ENCODE measurements around the gene GPATCH2. TPM values are rescaled to one million over a fixed set of nuclear protein-coding genes. Genes with fewer than 3 reads are reported as not detected.

The GPATCH2 gene
- total RNA-seq, 2 experiments from 2014 or later = 10.0 to 11.9 TPM

DNA sequence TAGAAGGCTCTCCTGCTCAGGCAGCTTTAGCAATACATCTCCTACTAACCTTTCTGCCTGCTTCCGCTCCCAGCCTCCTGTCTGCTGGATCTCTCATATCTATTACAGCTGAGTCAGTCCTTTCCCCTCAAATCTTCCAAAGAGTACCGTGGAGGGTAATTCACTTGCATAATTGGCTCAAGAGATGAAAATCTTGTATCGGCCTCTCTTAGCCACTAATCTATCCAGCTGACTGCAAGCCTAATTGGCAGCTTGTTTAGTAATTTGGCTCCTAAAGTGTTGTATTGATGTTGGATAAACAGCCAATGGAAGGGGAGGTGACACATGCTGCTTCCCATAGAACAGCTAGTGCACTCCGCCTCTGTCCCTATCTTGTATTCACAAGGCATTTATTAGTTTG lies 195.7 kb downstream of the GPATCH2 start:
- ATAC-seq (ENCODE audit: low read depth) = no peak
- peaks cover 3% of the 10 kb centered on the region for H3K9me3 Mint-ChIP-seq
- H3K27me3 Mint-ChIP-seq = no peaks in the 10 kb centered on the region
- no peak overlapping the region for H3K4me3 Mint-ChIP-seq
- POLR2A ChIA-PET = no interaction called here
- H3K27ac Mint-ChIP-seq = no peak overlapping the region
- peaks cover 10% of the 10 kb centered on the region for H3K36me3 Mint-ChIP-seq
- no peaks in the 10 kb centered on the region for H3K4me1 Mint-ChIP-seq
- DNase-seq = no peak

DNA sequence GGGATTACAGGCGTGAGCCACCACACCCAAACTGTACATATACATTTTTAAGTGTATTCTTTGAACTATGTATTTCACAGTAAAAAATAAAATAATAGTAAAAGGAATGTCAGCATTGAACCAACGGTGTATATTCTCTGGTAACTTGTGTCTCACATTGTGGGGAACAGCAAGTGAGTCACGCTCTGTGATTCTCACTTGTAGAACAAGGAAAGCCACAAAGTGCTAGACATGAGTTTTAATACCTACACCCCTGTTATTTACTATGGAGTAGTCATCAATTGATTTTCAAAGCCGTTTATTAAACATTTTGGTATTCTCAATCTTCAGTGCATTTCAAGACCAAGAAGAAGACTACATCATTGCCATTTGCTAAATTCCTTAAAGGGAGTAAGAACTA lies 197.2 kb downstream of the GPATCH2 start:
- Mint-ChIP-seq H3K27ac (no peak overlapping the region), H3K4me1 (no peaks in the 10 kb centered on the region), H3K36me3 (peaks cover 7% of the 10 kb centered on the region), H3K4me3 (no peak overlapping the region), H3K9me3 (no peaks in the 10 kb centered on the region), H3K27me3 (no peaks in the 10 kb centered on the region)
- POLR2A ChIA-PET = no interaction called here
- DNase-seq (no peak), ATAC-seq (ENCODE audit: low read depth) (no peak)

DNA sequence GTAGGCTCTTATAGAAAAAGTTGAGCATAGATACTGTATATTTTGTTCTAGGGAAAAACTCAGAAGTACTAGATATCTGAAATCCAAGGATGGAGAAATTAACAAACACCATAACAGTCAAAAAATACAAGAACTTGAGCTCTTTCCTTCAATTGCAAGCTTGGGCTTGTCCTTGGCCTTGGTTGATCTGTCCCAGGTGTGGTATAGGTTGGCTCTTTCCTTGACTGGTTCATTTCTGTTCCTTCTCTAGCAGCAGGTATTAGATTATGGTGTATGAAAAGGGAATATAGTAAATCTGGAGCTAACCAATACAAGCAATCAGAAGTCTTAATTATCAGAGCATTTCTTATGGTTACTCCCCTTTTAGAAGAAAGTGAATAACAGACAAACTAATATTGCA lies 198.6 kb downstream of the GPATCH2 start:
- peaks cover 4% of the 10 kb centered on the region for H3K36me3 Mint-ChIP-seq
- H3K27me3 Mint-ChIP-seq = no peaks in the 10 kb centered on the region
- H3K9me3 Mint-ChIP-seq = no peaks in the 10 kb centered on the region
- no peak overlapping the region for H3K4me3 Mint-ChIP-seq
- no peaks in the 10 kb centered on the region for H3K4me1 Mint-ChIP-seq
- DNase-seq (no peak), ATAC-seq (ENCODE audit: low read depth) (no peak)
- POLR2A ChIA-PET = no interaction called here
- no peak overlapping the region for H3K27ac Mint-ChIP-seq

DNA sequence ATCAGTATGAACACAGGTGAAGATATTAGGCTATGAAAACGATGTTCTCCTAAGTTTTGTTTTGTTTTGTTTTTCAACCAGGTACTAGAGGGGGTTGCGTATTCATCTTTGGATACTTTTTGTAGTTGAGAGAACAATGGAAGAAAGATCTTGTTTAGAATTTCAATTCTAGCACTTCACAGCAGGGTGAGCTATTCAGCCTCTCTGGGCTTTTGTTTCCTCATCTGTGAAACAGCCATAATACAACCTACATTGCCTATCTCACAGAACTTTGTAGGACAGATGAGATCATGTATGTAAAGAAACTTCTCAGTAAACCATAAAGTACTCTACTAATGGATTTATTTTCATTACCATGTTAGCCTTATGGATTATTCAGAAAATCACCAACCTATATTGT lies 199.5 kb downstream of the GPATCH2 start:
- peaks cover 1% of the 10 kb centered on the region for H3K36me3 Mint-ChIP-seq
- POLR2A ChIA-PET = no interaction called here
- no peaks in the 10 kb centered on the region for H3K4me1 Mint-ChIP-seq

DNA sequence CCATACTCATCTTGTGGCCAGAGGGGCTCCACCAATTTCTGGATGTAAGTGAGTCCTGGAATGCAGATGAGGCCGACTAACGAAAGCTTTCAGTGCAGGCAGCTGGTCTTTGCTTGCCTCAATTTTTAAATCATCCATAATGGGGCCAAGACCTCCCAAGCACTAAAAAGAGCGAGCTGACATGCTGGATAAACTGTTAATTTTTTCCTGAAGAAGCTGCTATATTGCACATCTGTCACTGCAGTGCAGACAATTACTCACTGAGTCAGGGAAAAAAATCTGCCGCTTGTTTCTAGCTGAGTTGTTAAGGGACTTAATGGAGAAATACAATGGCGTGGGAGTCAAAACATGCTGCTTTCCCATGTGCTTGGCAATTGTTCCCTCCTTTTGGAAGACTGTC lies 205.5 kb downstream of the GPATCH2 start:
- H3K36me3 Mint-ChIP-seq = no peaks in the 10 kb centered on the region
- H3K27ac Mint-ChIP-seq = no peak overlapping the region
- H3K9me3 Mint-ChIP-seq = no peaks in the 10 kb centered on the region
- no peak overlapping the region for H3K4me3 Mint-ChIP-seq
- DNase-seq (no peak), ATAC-seq (ENCODE audit: low read depth) (no peak)
- H3K27me3 Mint-ChIP-seq = peaks cover 2% of the 10 kb centered on the region
- no peaks in the 10 kb centered on the region for H3K4me1 Mint-ChIP-seq
- POLR2A ChIA-PET = no interaction called here

More for the DNA sequence above, 199.5 kb downstream of the GPATCH2 start:
- Mint-ChIP-seq H3K27ac (no peak overlapping the region), H3K4me3 (no peak overlapping the region), H3K27me3 (no peaks in the 10 kb centered on the region), H3K9me3 (no peaks in the 10 kb centered on the region)
- no peak for ATAC-seq (ENCODE audit: low read depth)
- no peak for DNase-seq

DNA sequence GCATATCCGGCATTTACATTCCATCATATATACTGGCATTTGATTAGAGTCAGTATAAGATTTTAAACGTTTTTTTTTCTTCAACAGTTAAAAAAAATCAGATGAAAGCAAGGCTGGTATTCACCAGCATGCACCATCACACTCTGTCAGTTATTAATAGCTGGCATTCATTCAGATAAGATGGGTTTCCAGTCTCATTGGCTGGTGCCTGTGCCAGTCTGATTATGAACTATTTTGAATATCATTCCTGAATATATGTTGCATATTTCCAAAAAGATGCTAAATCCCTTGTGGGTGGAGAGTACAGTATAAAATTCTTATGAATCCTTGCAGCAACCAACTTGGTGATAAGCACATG lies 211.7 kb downstream of the GPATCH2 start:
- H3K27me3 Mint-ChIP-seq = no peaks in the 10 kb centered on the region
- POLR2A ChIA-PET = no interaction called here
- H3K36me3 Mint-ChIP-seq = no peaks in the 10 kb centered on the region

DNA sequence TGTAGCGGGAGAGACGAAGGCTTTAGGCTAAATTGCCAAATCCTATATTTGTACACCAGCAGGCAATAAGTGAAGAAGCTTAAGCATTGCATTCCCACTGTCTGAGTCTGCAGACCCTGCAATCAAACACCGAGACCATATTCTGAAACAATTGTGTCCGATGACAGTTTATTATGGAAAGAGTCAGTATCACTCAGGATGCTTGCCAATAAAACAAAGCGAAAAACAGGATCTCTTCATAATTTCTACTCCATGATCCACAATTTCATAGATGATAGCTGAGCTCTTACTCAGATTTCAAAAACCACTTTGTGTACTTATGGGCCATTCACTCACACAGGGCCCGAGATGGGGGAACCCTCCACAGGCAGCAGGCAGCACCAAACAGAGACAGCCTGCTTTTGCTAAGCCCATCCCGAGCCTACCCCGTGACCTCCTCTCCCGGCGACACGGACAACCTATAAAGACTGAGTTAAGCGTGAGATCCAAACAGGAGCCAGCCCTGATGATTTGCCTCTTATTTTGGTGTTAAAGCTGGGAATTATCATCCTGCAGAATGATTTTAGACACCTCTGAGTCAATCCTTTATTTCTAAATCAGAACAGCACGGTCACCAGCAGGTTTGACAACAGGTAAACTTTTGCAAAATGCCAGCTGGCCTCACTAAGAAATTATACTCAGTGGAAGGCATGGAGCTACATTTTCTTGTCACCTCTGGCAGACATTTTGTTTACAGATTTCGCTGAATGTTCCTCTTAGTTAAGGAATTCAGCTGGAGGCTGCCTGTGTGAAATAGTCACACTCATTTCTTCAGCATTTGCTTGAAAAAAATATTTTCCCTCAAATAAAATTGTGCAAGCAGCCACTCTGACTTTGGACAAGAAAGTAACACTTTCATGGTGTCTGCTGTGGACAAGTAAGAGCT lies 212.4 kb downstream of the GPATCH2 start:
- H3K27me3 Mint-ChIP-seq = no peaks in the 10 kb centered on the region
- no peak for ATAC-seq (ENCODE audit: low read depth)
- no peak for DNase-seq

More for the DNA sequence above, 211.7 kb downstream of the GPATCH2 start:
- H3K4me3 Mint-ChIP-seq = no peak overlapping the region
- DNase-seq = no peak
- H3K9me3 Mint-ChIP-seq = no peaks in the 10 kb centered on the region
- no peak overlapping the region for H3K27ac Mint-ChIP-seq
- no peak for ATAC-seq (ENCODE audit: low read depth)
- no peaks in the 10 kb centered on the region for H3K4me1 Mint-ChIP-seq

DNA sequence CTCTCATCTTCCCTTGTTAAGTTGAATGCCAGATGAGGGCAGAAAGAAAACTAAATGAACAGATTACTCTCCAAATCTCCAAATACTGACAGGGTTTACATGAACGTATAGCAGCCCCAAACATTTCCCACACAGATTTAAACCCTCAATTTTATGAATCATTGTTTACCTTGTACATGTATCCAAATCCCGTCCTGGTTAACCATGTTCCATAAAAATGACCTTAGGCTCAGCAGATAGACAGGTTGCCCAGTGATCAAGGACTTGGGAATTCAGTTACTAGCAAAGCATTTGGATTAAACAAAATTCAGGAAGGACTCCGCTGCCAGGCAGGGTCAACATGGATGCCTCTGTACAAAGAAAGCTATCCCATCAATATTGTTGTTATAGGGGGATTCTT lies 213.5 kb downstream of the GPATCH2 start:
- no peaks in the 10 kb centered on the region for H3K36me3 Mint-ChIP-seq
- H3K27me3 Mint-ChIP-seq = no peaks in the 10 kb centered on the region

More for the DNA sequence above, 212.4 kb downstream of the GPATCH2 start:
- H3K4me1 Mint-ChIP-seq = no peaks in the 10 kb centered on the region
- H3K9me3 Mint-ChIP-seq = no peaks in the 10 kb centered on the region
- H3K36me3 Mint-ChIP-seq = no peaks in the 10 kb centered on the region
- POLR2A ChIA-PET = no interaction called here
- no peak overlapping the region for H3K4me3 Mint-ChIP-seq
- no peak overlapping the region for H3K27ac Mint-ChIP-seq

DNA sequence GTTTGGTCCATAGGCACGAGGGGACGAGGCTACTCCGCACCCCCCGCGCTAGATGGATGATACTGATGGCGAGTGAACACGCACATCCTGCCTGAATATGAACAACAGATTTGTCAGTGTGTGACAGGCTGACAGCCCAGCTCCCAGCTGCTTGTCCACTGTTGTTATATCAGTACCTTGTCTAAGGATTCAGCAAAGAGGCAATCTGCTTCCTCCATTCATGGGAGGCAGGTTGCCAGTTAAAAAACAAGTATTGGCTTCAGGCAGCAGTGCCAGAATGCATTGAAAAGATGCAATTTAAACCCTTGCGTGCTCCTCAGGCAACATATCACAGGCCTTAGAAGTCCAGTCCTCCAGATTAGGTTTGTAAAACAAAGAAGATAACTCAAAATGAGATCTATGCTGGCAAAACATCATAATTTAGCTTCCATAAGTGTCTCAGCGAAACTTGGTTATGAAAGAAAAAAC lies 223.3 kb downstream of the GPATCH2 start:
- DNase-seq (no peak), ATAC-seq (ENCODE audit: low read depth) (no peak)
- Mint-ChIP-seq H3K9me3 (no peaks in the 10 kb centered on the region), H3K27ac (no peak overlapping the region), H3K36me3 (no peaks in the 10 kb centered on the region), H3K27me3 (no peaks in the 10 kb centered on the region), H3K4me1 (no peaks in the 10 kb centered on the region), H3K4me3 (no peak overlapping the region)
- POLR2A ChIA-PET = no interaction called here

More for the DNA sequence above, 213.5 kb downstream of the GPATCH2 start:
- H3K4me3 Mint-ChIP-seq = no peak overlapping the region
- H3K4me1 Mint-ChIP-seq = no peaks in the 10 kb centered on the region
- ATAC-seq (ENCODE audit: low read depth) (no peak), DNase-seq (no peak)
- no peak overlapping the region for H3K27ac Mint-ChIP-seq
- H3K9me3 Mint-ChIP-seq = no peaks in the 10 kb centered on the region
- POLR2A ChIA-PET = no interaction called here

DNA sequence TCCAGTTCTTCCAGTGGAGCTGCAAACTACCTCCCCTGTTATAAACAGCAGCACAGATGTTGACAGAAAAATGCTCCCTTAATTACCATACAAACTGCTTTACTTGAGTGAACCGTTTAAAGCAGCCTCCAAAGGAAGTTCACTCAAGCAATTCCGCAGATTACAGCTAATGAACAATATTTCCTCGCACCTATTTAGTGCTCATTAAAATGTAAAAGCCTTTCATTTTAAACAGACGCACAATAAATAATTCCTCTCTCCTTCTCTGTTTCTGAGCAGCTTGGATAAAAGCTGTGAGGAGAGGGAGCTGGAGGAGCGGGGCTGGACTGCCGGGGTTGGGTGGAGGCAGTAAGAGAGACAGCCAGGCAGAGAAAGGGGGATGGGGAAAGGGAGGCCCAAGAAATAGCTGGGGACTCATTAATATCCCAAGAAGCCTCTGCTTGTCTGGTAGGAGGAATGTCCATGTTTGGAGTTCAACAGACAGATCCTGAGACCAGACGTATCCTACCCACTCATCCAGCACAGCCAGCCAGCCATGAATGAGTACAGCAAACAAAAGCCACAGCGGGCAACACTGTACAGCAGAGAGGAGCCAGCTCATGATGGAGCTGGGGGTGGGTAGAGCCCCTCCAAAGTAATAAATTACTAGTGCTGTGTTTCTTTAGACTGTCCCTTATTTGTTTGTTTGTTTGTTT lies 227.7 kb downstream of the GPATCH2 start:
- ATAC-seq (ENCODE audit: low read depth) = no peak

DNA sequence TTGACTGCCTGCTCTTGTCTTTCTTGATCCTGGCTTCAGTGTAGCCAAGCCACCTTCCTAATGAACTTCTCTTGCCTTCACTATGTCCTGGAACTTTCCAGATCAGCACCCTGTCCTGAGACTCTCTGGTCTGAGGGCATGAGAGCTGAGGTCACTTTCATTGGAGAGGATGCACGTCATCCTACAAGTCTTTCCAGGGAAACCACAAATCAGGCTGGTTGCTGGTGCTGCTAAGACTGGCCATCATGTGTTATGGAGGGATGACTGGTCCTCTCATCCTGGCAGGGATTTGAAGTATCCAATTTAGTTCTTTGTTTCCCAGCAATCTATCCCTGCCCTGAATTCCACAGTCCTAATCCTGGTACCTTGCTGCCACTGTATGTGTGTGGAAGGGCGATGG lies 228.6 kb downstream of the GPATCH2 start:
- POLR2A ChIA-PET = no interaction called here
- Mint-ChIP-seq H3K27ac (no peak overlapping the region), H3K27me3 (no peaks in the 10 kb centered on the region), H3K4me3 (no peak overlapping the region), H3K4me1 (no peaks in the 10 kb centered on the region), H3K9me3 (no peaks in the 10 kb centered on the region), H3K36me3 (no peaks in the 10 kb centered on the region)
- no peak for DNase-seq
- ATAC-seq (ENCODE audit: low read depth) = no peak

More for the DNA sequence above, 227.7 kb downstream of the GPATCH2 start:
- H3K27ac Mint-ChIP-seq = no peak overlapping the region
- H3K36me3 Mint-ChIP-seq = no peaks in the 10 kb centered on the region
- H3K9me3 Mint-ChIP-seq = no peaks in the 10 kb centered on the region
- H3K4me1 Mint-ChIP-seq = no peaks in the 10 kb centered on the region
- H3K27me3 Mint-ChIP-seq = no peaks in the 10 kb centered on the region
- no peak for DNase-seq
- POLR2A ChIA-PET = no interaction called here
- no peak overlapping the region for H3K4me3 Mint-ChIP-seq

DNA sequence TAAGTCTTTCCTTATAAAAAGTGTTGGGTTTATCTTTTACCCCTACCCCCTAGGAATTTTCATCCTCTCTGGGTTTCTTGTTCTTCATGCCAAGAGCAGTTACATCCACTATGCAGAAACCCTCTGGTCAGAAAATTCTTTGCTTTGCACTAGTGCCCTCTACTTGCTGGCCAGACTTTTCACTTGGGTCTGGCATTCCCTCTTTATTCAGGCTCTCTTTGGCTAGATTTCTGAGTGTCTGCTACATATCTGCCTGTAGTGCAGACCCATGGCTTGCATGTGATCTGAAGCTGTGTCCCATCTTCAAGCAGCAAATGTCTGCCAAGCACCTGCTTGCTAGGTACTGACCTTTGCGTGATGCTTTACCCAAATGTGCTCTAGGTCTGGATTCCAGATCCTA lies 237.0 kb downstream of the GPATCH2 start:
- Mint-ChIP-seq H3K27me3 (no peaks in the 10 kb centered on the region), H3K4me1 (no peaks in the 10 kb centered on the region), H3K36me3 (no peaks in the 10 kb centered on the region), H3K4me3 (no peak overlapping the region), H3K9me3 (no peaks in the 10 kb centered on the region), H3K27ac (no peak overlapping the region)
- DNase-seq = no peak
- POLR2A ChIA-PET = no interaction called here
- no peak for ATAC-seq (ENCODE audit: low read depth)

DNA sequence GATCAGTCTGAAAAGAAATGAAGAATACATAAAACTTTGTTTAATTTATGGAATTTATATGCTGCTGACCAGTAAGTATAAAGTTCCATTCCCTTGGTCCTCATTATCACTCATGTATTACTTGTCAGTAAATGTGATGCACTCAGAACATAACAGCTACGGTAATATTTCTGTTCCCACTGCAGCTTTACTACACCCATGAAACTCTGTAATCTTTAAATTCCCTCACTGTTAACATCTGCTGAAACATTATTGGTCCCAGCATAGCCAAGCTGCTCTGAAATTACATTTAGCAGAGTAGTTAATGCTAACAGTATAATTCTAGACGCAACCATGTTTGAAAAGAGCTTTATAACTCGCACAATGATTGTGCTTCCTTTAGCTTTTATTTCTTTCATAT lies 238.4 kb downstream of the GPATCH2 start:
- DNase-seq = no peak
- Mint-ChIP-seq H3K4me1 (no peaks in the 10 kb centered on the region), H3K36me3 (no peaks in the 10 kb centered on the region), H3K4me3 (no peak overlapping the region), H3K9me3 (no peaks in the 10 kb centered on the region), H3K27ac (no peak overlapping the region), H3K27me3 (no peaks in the 10 kb centered on the region)
- POLR2A ChIA-PET = no interaction called here
- no peak for ATAC-seq (ENCODE audit: low read depth)

DNA sequence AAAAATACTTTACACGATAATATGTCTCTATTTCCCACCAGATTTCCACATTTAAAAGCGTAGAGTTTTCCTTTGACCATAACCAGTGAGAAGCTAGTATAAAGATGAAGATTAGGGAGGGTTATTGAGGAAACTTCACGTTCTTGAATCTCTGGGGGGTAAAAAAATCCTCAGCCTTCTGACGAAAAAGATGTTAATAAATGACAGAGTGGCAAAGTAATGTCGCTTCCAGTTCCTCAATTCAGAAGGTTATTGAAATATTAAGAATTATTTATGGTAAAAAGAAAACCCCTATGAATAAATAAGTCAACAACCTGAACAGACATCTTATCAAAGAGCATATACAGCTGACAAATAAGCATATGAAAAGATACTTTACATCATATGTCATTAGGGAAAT lies 241.0 kb downstream of the GPATCH2 start:
- Mint-ChIP-seq H3K27ac (no peak overlapping the region), H3K27me3 (no peaks in the 10 kb centered on the region), H3K36me3 (no peaks in the 10 kb centered on the region), H3K4me3 (no peak overlapping the region), H3K4me1 (no peaks in the 10 kb centered on the region), H3K9me3 (peaks cover 5% of the 10 kb centered on the region)
- DNase-seq = no peak
- POLR2A ChIA-PET = no interaction called here
- no peak for ATAC-seq (ENCODE audit: low read depth)

All from activated naive CD8-positive, alpha-beta T cell treated with anti-CD3 and anti-CD28 coated beads, Interleukin-2, amount 10 ng/mL, durations not matched to agents 7 days and 5 days (primary cell).